Measurements from ENCODE around the gene NATD1. TPM values are rescaled to one million over a fixed set of nuclear protein-coding genes. Genes with fewer than 3 reads are reported as not detected.

NATD1 gene
- total RNA-seq, 2 donors from 2014 or later: 1.8 to 2.3 TPM

DNA sequence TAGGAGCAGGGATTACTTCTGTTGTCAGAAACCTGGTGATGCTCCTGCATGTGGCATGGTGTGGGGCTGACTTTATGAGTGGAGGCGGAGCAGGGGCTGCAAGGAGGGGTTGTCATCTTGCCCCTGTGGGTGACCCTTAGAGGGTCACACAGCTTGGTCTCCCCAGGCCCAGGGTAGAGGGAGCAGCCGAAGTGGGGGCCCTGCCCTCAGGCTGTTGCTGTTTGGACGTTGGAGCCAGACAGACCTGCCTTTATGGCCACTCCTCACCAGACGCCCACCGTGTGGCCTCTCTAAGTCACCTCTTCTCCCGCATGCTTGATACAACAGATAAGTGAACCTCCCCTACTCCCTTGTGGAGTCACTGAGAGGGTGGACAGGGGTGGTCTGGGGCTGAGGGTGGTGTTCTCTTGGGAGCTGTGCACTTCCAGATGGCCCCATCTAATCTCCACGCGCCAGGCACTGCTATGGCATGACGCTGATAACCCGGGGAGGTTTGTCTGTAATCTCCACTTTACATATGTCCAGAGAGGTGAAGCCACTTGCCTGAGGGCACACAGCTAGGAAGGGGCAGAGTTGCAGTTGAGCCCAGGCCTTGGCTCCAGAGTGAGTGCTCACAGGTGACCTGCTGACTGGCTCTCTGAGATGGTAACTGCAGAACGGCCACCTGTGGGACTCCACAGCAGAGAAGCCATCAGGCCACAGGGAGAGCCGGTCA lies 41.3 kb upstream of the NATD1 start:
- ATAC-seq (replicated peaks): no peak
- peaks cover 68% of the 10 kb centered on the region for H3K36me3 Mint-ChIP-seq (ENCODE audit: low read depth)
- no peak overlapping the region for H3K4me3 Mint-ChIP-seq
- peak overlapping the region; percentile 12 for H3K27ac Mint-ChIP-seq
- peaks cover 3% of the 10 kb centered on the region for H3K27me3 Mint-ChIP-seq
- H3K9me3 Mint-ChIP-seq: no peaks in the 10 kb centered on the region
- H3K4me1 Mint-ChIP-seq: peaks cover 13% of the 10 kb centered on the region

GRCh38 chr17:21293831-21294210 lies 40.6 kb upstream of the NATD1 start:
- Mint-ChIP-seq H3K4me3 (no peak overlapping the region), H3K4me1 (peaks cover 13% of the 10 kb centered on the region), H3K36me3 (ENCODE audit: low read depth) (peaks cover 64% of the 10 kb centered on the region), H3K9me3 (no peaks in the 10 kb centered on the region), H3K27ac (peak overlapping the region; percentile 12), H3K27me3 (peaks cover 3% of the 10 kb centered on the region)
- ATAC-seq (replicated peaks): no peak

- Mint-ChIP-seq H3K27me3 (peaks cover 3% of the 10 kb centered on the region), H3K27ac (no peak overlapping the region), H3K36me3 (ENCODE audit: low read depth) (peaks cover 64% of the 10 kb centered on the region), H3K9me3 (no peaks in the 10 kb centered on the region), H3K4me3 (no peak overlapping the region), H3K4me1 (peaks cover 13% of the 10 kb centered on the region)
- ATAC-seq (replicated peaks): no peak
Measured at GRCh38 chr17:21292867-21293830, 39.9 kb upstream of the NATD1 start.

DNA sequence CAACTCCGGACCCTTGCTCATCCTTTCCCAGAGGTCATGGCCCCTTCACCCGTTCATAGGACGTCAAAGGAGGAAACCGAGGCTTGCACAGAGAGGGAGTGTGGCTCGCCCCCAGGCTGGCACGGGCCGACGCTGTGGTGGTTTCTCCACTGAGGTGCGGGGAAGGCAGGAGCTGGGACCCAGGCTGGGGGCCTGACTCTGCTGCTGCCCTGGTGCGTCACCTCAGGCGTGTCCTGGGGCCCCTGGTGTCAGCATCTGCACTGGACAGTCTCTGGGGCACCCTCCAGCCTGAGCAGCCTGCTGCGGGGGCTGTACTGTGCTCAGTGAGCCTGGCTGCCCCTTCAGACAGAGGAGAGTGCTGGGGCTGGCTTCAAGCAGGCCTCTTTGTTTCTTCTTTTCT lies 38.7 kb upstream of the NATD1 start:
- H3K9me3 Mint-ChIP-seq: no peaks in the 10 kb centered on the region
- peaks cover 74% of the 10 kb centered on the region for H3K36me3 Mint-ChIP-seq (ENCODE audit: low read depth)
- no peak for ATAC-seq (replicated peaks)
- peaks cover 13% of the 10 kb centered on the region for H3K4me1 Mint-ChIP-seq
- H3K27me3 Mint-ChIP-seq: peaks cover 3% of the 10 kb centered on the region
- H3K27ac Mint-ChIP-seq: no peak overlapping the region
- no peak overlapping the region for H3K4me3 Mint-ChIP-seq

- Mint-ChIP-seq H3K4me3 (no peak overlapping the region), H3K4me1 (peaks cover 13% of the 10 kb centered on the region), H3K9me3 (no peaks in the 10 kb centered on the region), H3K27ac (peak overlapping the region; percentile 45), H3K27me3 (peaks cover 3% of the 10 kb centered on the region), H3K36me3 (ENCODE audit: low read depth) (peaks cover 79% of the 10 kb centered on the region)
- no peak for ATAC-seq (replicated peaks)
Measured at GRCh38 chr17:21291357-21291756, 38.1 kb upstream of the NATD1 start.

- Mint-ChIP-seq H3K27me3 (peaks cover 3% of the 10 kb centered on the region), H3K36me3 (ENCODE audit: low read depth) (peaks cover 86% of the 10 kb centered on the region), H3K27ac (peak overlapping the region; percentile 45), H3K4me1 (peaks cover 8% of the 10 kb centered on the region), H3K9me3 (no peaks in the 10 kb centered on the region), H3K4me3 (no peak overlapping the region)
- ATAC-seq (replicated peaks): no peak
Measured at GRCh38 chr17:21289902-21290571, 36.8 kb upstream of the NATD1 start.

- peak overlapping the region; percentile 98 for H3K27ac Mint-ChIP-seq
- no peaks in the 10 kb centered on the region for H3K9me3 Mint-ChIP-seq
- H3K36me3 Mint-ChIP-seq (ENCODE audit: low read depth): peaks cover 79% of the 10 kb centered on the region
- H3K4me1 Mint-ChIP-seq: peaks cover 4% of the 10 kb centered on the region
- peaks cover 3% of the 10 kb centered on the region for H3K27me3 Mint-ChIP-seq
- peak overlapping the region; percentile 100 for H3K4me3 Mint-ChIP-seq
- ATAC-seq (replicated peaks): no peak
Measured at GRCh38 chr17:21289175-21289901, 36.1 kb upstream of the NATD1 start.

DNA sequence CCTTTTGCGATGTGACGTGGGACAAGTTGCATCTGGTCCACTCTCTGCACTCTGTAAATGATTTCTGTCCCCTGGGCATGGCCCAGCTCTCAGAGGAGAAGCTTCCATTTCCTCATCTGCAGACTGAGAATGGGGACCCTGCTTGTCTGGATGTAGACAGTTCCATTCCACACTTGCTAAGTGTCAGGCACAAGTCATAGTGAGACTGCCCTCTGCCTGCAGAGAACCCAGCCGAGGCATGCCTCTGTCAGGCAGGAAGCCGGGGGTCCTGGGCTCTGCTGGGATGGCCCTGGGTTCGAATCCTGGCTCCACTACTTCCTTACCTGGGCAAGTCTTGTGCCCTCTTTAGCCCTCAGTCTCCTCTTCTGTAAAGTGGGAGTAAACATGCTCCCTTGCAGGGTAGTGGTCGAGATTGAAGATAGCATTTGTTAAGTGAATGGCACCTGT lies 35.4 kb upstream of the NATD1 start:
- peaks cover 4% of the 10 kb centered on the region for H3K4me1 Mint-ChIP-seq
- H3K27ac Mint-ChIP-seq: peak overlapping the region; percentile 98
- H3K9me3 Mint-ChIP-seq: no peaks in the 10 kb centered on the region
- no peak for ATAC-seq (replicated peaks)
- H3K27me3 Mint-ChIP-seq: peaks cover 3% of the 10 kb centered on the region
- peak overlapping the region; percentile 100 for H3K4me3 Mint-ChIP-seq
- H3K36me3 Mint-ChIP-seq (ENCODE audit: low read depth): peaks cover 75% of the 10 kb centered on the region

- Mint-ChIP-seq H3K4me3 (peak overlapping the region; percentile 100), H3K9me3 (no peaks in the 10 kb centered on the region), H3K4me1 (peaks cover 6% of the 10 kb centered on the region), H3K27me3 (peaks cover 3% of the 10 kb centered on the region), H3K36me3 (ENCODE audit: low read depth) (peaks cover 68% of the 10 kb centered on the region), H3K27ac (peak overlapping the region; percentile 98)
- peak; percentile 71 for ATAC-seq (replicated peaks)
Measured at GRCh38 chr17:21287703-21288449, 34.7 kb upstream of the NATD1 start.

DNA sequence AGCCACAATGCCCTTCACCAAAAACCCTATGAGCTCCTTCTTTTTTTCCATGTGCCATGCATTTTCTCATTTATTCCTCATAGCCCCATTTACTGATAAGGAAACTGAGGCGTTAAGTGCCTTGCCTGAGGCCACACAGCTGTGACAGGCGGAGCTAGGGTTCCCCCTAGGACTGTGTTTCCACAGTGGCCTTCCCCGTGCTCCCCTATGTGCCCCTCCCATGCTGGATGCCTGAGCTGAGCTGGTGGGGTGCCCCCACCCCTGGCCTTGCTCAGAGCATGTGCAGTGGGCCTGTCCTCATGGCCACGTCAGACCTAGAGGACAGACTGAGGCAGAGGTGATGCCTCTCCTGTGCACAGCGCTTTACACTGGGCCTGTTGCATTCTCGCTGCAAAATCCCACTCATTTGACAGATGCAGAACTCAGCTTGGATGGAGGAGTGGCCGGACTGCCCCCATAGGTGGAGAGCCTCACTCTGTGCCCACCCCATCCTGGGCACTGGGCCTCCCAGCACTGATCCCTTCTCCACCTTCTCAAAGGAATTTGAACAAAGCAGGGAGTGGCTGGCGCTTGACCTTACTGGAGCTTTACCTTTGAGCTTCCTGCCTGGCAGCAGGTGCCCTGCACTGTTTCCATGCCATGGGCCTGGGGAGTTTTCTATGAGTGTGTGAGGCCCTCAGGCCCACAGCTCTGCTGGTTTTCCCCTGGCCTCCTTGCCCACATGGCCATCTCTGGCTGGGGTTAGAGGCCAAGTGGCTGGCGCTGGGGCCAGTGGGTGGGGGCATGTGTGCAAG lies 33.9 kb upstream of the NATD1 start:
- Mint-ChIP-seq H3K4me1 (peaks cover 13% of the 10 kb centered on the region), H3K4me3 (peak overlapping the region; percentile 100), H3K27me3 (peaks cover 3% of the 10 kb centered on the region), H3K9me3 (no peaks in the 10 kb centered on the region), H3K27ac (peak overlapping the region; percentile 98), H3K36me3 (ENCODE audit: low read depth) (peaks cover 60% of the 10 kb centered on the region)
- ATAC-seq (replicated peaks): peak; percentile 1

DNA sequence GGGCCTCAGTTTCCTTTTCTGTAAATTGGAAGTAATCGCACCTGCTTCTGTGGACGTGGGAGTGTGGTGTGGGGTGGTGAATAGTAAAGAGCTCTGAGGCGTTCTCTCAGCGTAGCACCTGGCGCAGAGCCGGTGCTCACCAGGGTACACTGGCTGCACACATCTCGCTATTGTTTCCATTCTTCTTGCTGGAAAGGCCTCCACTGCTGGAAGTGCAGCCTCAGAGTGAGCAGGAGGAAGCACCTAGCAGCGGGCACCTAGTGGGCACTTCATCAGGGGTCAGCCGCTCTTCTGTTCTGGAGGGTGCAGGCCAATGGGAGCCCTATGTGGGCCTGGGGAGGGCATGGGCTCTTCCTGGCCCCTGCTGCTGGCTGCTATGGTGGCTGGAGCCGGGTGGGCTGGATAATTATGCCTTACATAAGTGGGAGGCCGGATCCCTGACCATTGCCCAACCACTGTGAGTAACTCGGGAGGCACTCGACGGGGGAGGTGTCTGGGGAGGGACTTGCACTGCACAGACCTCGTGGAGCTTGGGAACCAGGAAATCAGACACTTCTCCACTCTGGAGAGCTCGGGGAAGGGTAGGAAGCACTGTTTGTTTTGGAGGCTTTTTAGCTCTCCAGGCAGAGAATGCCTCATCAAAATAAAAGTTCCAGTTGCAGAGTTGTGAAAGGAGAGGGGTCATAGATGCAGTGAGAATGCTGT lies 33.0 kb upstream of the NATD1 start:
- H3K27ac Mint-ChIP-seq: peak overlapping the region; percentile 98
- no peak for ATAC-seq (replicated peaks)
- peaks cover 51% of the 10 kb centered on the region for H3K36me3 Mint-ChIP-seq (ENCODE audit: low read depth)
- H3K9me3 Mint-ChIP-seq: no peaks in the 10 kb centered on the region
- H3K27me3 Mint-ChIP-seq: peaks cover 3% of the 10 kb centered on the region
- peak overlapping the region; percentile 100 for H3K4me3 Mint-ChIP-seq
- H3K4me1 Mint-ChIP-seq: peaks cover 17% of the 10 kb centered on the region

All from activated T-helper 17 cell treated with anti-CD3 and anti-CD28 coated beads, Interleukin-2, amount 50 U/mL, for 72 hours (primary cell).